RCC 7860 (cell line): ENCODE data around the gene KIF5A.
A peak's percentile ranks its signal among the peaks of the same experiment; 100 is the strongest.

Source experiments
- DNase-seq: peaks from one replicate; pipeline ENCODE4 v3.0.0-alpha.2; 2015; ENCODE audit warnings: low spot score
- FAIRE-seq: peaks from 2 replicates; lab custom pipeline; 2012; peaks lifted over from hg19 to GRCh38; lab: Jason Lieb, UNC

The KIF5A gene

GRCh38 chr12:57533108-57533507, 16.7 kb upstream of the KIF5A start:
- no peak for DNase-seq
- FAIRE-seq, result no peak

GRCh38 chr12:57534250-57534649, 15.6 kb upstream of the KIF5A start:
- FAIRE-seq (no peak), DNase-seq (no peak)

- no peak for FAIRE-seq
Measured at GRCh38 chr12:57534991-57535543, 14.8 kb upstream of the KIF5A start.

GRCh38 chr12:57535764-57536596, 13.9 kb upstream of the KIF5A start:
- no peak for FAIRE-seq
- DNase-seq, result no peak

More at GRCh38 chr12:57534991-57535543, 14.8 kb upstream of the KIF5A start:
- DNase-seq, result no peak

- FAIRE-seq (no peak), DNase-seq (no peak)
Measured at GRCh38 chr12:57536597-57536942, 13.3 kb upstream of the KIF5A start.

- FAIRE-seq (no peak), DNase-seq (no peak)
Measured at GRCh38 chr12:57539134-57539768, 10.6 kb upstream of the KIF5A start.

- DNase-seq (no peak), FAIRE-seq (no peak)
Measured at GRCh38 chr12:57541001-57541400, 8.8 kb upstream of the KIF5A start.

GRCh38 chr12:57541717-57542116, 8.1 kb upstream of the KIF5A start:
- FAIRE-seq, result no peak

GRCh38 chr12:57543581-57543980, 6.3 kb upstream of the KIF5A start:
- FAIRE-seq (no peak), DNase-seq (no peak)

More at GRCh38 chr12:57541717-57542116, 8.1 kb upstream of the KIF5A start:
- no peak for DNase-seq

- DNase-seq, result peak; percentile 18
- no peak for FAIRE-seq
Measured at GRCh38 chr12:57545809-57546437, 3.9 kb upstream of the KIF5A start.

GRCh38 chr12:57546438-57547287, 3.2 kb upstream of the KIF5A start, which contains the start of gene DCTN2:
Gene DCTN2 (minus strand): TSS chr12:57547192. CDS start chr12:57547063, 129 bp downstream.
- no peak for FAIRE-seq
- DNase-seq, result peak; percentile 92

GRCh38 chr12:57547288-57548012, 2.4 kb upstream of the KIF5A start:
- DNase-seq, result no peak
- peak; percentile 70 for FAIRE-seq

- no peak for FAIRE-seq
- DNase-seq, result no peak
Measured at GRCh38 chr12:57548013-57548315, 1.9 kb upstream of the KIF5A start.

- FAIRE-seq (no peak), DNase-seq (no peak)
Measured at GRCh38 chr12:57548488-57548887, 1.4 kb upstream of the KIF5A start.

GRCh38 chr12:57549203-57549908, 488 bp upstream of the KIF5A start:
- FAIRE-seq, result no peak
- DNase-seq, result no peak

- no peak for DNase-seq
- no peak for FAIRE-seq
Measured at GRCh38 chr12:57550641-57551549, 1.1 kb downstream of the KIF5A start.

- DNase-seq (no peak), FAIRE-seq (no peak)
Measured at GRCh38 chr12:57551637-57552305, 1.9 kb downstream of the KIF5A start.

GRCh38 chr12:57552306-57552651, 2.4 kb downstream of the KIF5A start:
- FAIRE-seq (no peak), DNase-seq (no peak)
